Lower lobe of right lung (tissue), 2 donors: ENCODE measurements around the gene TMEM156. TPM values are rescaled to one million over a fixed set of nuclear protein-coding genes. Genes with fewer than 3 reads are reported as not detected.

Experiments used
- ATAC-seq, 2 donors: fragments of 200-7000 bp; cut with Tn5 transposase; one replicate each; pipeline ENCODE4 v1.9.1; 2020 to 2022; ENCODE audit warnings: mild to moderate bottlenecking in 2 of 2, moderate library complexity in 2 of 2
- DNase-seq: peaks from one replicate; pipeline ENCODE4 v3.0.0-alpha.2; 2020
- H3K27ac ChIP-seq: fragments of 200-600 bp; one replicate; pipeline ENCODE4 v1.8.0; 2022
- H3K27me3 ChIP-seq: fragments of 200-600 bp; one replicate; pipeline ENCODE4 v1.8.0; 2022; ENCODE audit warnings: low read depth
- H3K36me3 ChIP-seq: fragments of 200-600 bp; one replicate; pipeline ENCODE4 v1.8.0; 2022; ENCODE audit warnings: mild to moderate bottlenecking
- H3K4me1 ChIP-seq: fragments of 200-600 bp; one replicate; pipeline ENCODE4 v1.8.0; 2022
- H3K4me3 ChIP-seq: fragments of 200-600 bp; one replicate; pipeline ENCODE4 v1.8.0; 2022; ENCODE audit warnings: mild to moderate bottlenecking
- H3K9me3 ChIP-seq: fragments of 200-600 bp; one replicate; pipeline ENCODE4 v1.8.0; 2022
- CTCF ChIP-seq: fragments of 200-600 bp; IDR thresholded peaks from one replicate; pipeline ENCODE4 v1.8.0; 2022; ENCODE audit warnings: antibody characterized with exemption, mild to moderate bottlenecking
- intact Hi-C: fragments of 100-400 bp; cut with DNase I; formaldehyde crosslinking; loops from one replicate; pipeline ENCODE4 v1.11.0; 2022
- total RNA-seq: library from RNA; stranded (reverse); fragmentation: NEBNext Ultra II Directional; extraction: Animal tissue kit (Norgen Biotek cat#: 25700); gene quantifications from one replicate; pipeline ENCODE4 v1.2.1, GENCODE V29; 2021
- donor health status: DM: no; HTN: yes; CAD: no; lungs with severe emphysema.

Gene TMEM156
- total RNA-seq, 1 donor from 2014 or later: 0.62 TPM

GRCh38 chr4:38957261-38957815, 74.9 kb downstream of the TMEM156 start:
- no peaks in the 10 kb centered on the region for H3K36me3 ChIP-seq
- DNase-seq (no peak), ATAC-seq (no peak)
- no peak overlapping the region for H3K4me3 ChIP-seq
- intact Hi-C loops: no loop called here
- H3K27me3 ChIP-seq: no peaks in the 10 kb centered on the region
- H3K27ac ChIP-seq: no peak overlapping the region
- no peak for TF ChIP-seq CTCF
- no peaks in the 10 kb centered on the region for H3K9me3 ChIP-seq
- no peaks in the 10 kb centered on the region for H3K4me1 ChIP-seq

GRCh38 chr4:38955957-38956356, 76.3 kb downstream of the TMEM156 start:
- no peak for DNase-seq
- Histone ChIP-seq H3K27ac (no peak overlapping the region), H3K9me3 (no peaks in the 10 kb centered on the region), H3K4me3 (no peak overlapping the region), H3K27me3 (no peaks in the 10 kb centered on the region), H3K36me3 (no peaks in the 10 kb centered on the region), H3K4me1 (no peaks in the 10 kb centered on the region)
- no peak for ATAC-seq
- no peak for TF ChIP-seq CTCF
- intact Hi-C loops: no loop called here

GRCh38 chr4:38954727-38955126, 77.5 kb downstream of the TMEM156 start:
- no peak for DNase-seq
- H3K4me3 ChIP-seq: no peak overlapping the region
- TF ChIP-seq CTCF: no peak
- no peak overlapping the region for H3K27ac ChIP-seq
- H3K36me3 ChIP-seq: no peaks in the 10 kb centered on the region
- H3K27me3 ChIP-seq: no peaks in the 10 kb centered on the region
- no peaks in the 10 kb centered on the region for H3K9me3 ChIP-seq
- ATAC-seq: no peak
- no peaks in the 10 kb centered on the region for H3K4me1 ChIP-seq
- intact Hi-C loops: no loop called here

GRCh38 chr4:38952017-38952416, 80.2 kb downstream of the TMEM156 start:
- intact Hi-C loops: no loop called here
- H3K27ac ChIP-seq: no peak overlapping the region
- no peak for TF ChIP-seq CTCF
- no peaks in the 10 kb centered on the region for H3K9me3 ChIP-seq
- no peak overlapping the region for H3K4me3 ChIP-seq
- no peaks in the 10 kb centered on the region for H3K4me1 ChIP-seq
- no peaks in the 10 kb centered on the region for H3K36me3 ChIP-seq
- no peak for ATAC-seq
- no peak for DNase-seq
- H3K27me3 ChIP-seq: no peaks in the 10 kb centered on the region

- no peak for ATAC-seq
- no peak overlapping the region for H3K4me3 ChIP-seq
- no peaks in the 10 kb centered on the region for H3K36me3 ChIP-seq
- no peaks in the 10 kb centered on the region for H3K27me3 ChIP-seq
- no peaks in the 10 kb centered on the region for H3K4me1 ChIP-seq
- DNase-seq: no peak
- no peak for TF ChIP-seq CTCF
- intact Hi-C loops: no loop called here
- H3K9me3 ChIP-seq: no peaks in the 10 kb centered on the region
- no peak overlapping the region for H3K27ac ChIP-seq
Observed at GRCh38 chr4:38951598-38951997, 80.6 kb downstream of the TMEM156 start.

GRCh38 chr4:38950734-38951133, 81.5 kb downstream of the TMEM156 start:
- Histone ChIP-seq H3K4me1 (no peaks in the 10 kb centered on the region), H3K36me3 (no peaks in the 10 kb centered on the region), H3K9me3 (no peaks in the 10 kb centered on the region), H3K27me3 (no peaks in the 10 kb centered on the region), H3K27ac (no peak overlapping the region), H3K4me3 (no peak overlapping the region)
- intact Hi-C loops: no loop called here
- no peak for TF ChIP-seq CTCF
- ATAC-seq (no peak), DNase-seq (no peak)
